Measurements from ENCODE around the gene MDFIC2.

The MDFIC2 gene

GRCh38 chr3:70333080-70333479 lies 20.6 kb upstream of the MDFIC2 start:
- in situ Hi-C loops (cut with MboI; ENCODE audit: low sequenced_read_pairs, unreplicated experiment), result no loop called here
- TF ChIP-seq CTCF (IDR thresholded peaks at IDR 0.05; ENCODE audit: borderline replicate concordance, control extremely low read depth, extremely low read depth, insufficient read depth, missing control alignments), result no peak
- no peak for DNase-seq (ENCODE audit: low spot score)

DNA sequence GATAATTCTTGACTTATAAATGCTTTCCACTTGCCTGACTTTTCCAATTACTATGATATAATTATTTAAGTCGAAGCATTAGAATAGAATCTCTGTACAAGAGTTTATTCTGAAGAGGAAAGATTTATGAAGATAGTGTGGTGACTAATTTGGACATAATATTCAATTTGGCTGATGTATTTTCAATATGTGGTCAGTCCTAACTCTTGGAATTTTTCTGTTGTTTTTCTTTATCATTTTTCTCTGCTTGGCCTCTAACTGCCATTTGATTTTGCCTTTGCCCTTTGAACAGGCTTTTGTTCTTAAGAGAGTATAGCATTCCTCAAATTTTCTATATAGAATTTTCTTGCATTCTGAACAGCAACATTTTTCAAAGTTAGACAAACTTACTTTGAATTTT lies 2.6 kb upstream of the MDFIC2 start:
- no peak for TF ChIP-seq CTCF (IDR thresholded peaks at IDR 0.05; ENCODE audit: borderline replicate concordance, control extremely low read depth, extremely low read depth, insufficient read depth, missing control alignments)
- DNase-seq (ENCODE audit: low spot score), result no peak
- in situ Hi-C loops (cut with MboI; ENCODE audit: low sequenced_read_pairs, unreplicated experiment), result no loop called here

- no peak for DNase-seq (ENCODE audit: low spot score)
- in situ Hi-C loops (cut with MboI; ENCODE audit: low sequenced_read_pairs, unreplicated experiment), result no loop called here
- TF ChIP-seq CTCF (IDR thresholded peaks at IDR 0.05; ENCODE audit: borderline replicate concordance, control extremely low read depth, extremely low read depth, insufficient read depth, missing control alignments), result no peak
These were observed 1.6 kb downstream of the MDFIC2 start for GRCh38 chr3:70310809-70311208.

- DNase-seq (ENCODE audit: low spot score), result no peak
- in situ Hi-C loops (cut with MboI; ENCODE audit: low sequenced_read_pairs, unreplicated experiment), result no loop called here
- TF ChIP-seq CTCF (IDR thresholded peaks at IDR 0.05; ENCODE audit: borderline replicate concordance, control extremely low read depth, extremely low read depth, insufficient read depth, missing control alignments), result no peak
These were observed 2.8 kb downstream of the MDFIC2 start for GRCh38 chr3:70309591-70309990.

GRCh38 chr3:70308760-70309159 lies 3.7 kb downstream of the MDFIC2 start:
- in situ Hi-C loops (cut with MboI; ENCODE audit: low sequenced_read_pairs, unreplicated experiment), result no loop called here
- DNase-seq (ENCODE audit: low spot score), result no peak
- peak; percentile 16 for TF ChIP-seq CTCF (IDR thresholded peaks at IDR 0.05; ENCODE audit: borderline replicate concordance, control extremely low read depth, extremely low read depth, insufficient read depth, missing control alignments)

GRCh38 chr3:70306736-70307135 lies 5.7 kb downstream of the MDFIC2 start:
- no peak for TF ChIP-seq CTCF (IDR thresholded peaks at IDR 0.05; ENCODE audit: borderline replicate concordance, control extremely low read depth, extremely low read depth, insufficient read depth, missing control alignments)
- in situ Hi-C loops (cut with MboI; ENCODE audit: low sequenced_read_pairs, unreplicated experiment), result no loop called here
- DNase-seq (ENCODE audit: low spot score), result no peak

DNA sequence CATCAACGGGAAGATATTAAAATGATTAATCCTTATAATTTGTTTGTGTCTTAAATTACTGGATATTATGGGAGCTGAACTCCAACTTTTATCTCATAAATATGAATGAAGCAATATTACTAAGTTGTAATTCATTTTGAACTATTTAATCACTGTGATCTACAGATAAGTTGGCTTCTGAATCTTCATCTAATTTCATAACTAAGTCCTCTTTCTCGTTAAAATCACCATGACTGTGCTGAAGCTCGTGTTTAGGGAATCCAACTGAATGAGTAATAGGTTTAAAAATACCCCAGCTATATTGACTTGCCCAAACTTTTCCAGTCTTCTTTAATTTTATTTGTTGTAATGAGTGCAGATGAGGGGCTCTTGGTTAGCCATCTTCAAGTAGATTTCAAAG lies 14.1 kb downstream of the MDFIC2 start:
- no peak for TF ChIP-seq CTCF (IDR thresholded peaks at IDR 0.05; ENCODE audit: borderline replicate concordance, control extremely low read depth, extremely low read depth, insufficient read depth, missing control alignments)
- DNase-seq (ENCODE audit: low spot score), result no peak
- in situ Hi-C loops (cut with MboI; ENCODE audit: low sequenced_read_pairs, unreplicated experiment), result no loop called here
